ENCODE results near the gene NOC2L.
A peak's percentile ranks its signal among the peaks of the same experiment; 100 is the strongest.

NOC2L gene

DNA sequence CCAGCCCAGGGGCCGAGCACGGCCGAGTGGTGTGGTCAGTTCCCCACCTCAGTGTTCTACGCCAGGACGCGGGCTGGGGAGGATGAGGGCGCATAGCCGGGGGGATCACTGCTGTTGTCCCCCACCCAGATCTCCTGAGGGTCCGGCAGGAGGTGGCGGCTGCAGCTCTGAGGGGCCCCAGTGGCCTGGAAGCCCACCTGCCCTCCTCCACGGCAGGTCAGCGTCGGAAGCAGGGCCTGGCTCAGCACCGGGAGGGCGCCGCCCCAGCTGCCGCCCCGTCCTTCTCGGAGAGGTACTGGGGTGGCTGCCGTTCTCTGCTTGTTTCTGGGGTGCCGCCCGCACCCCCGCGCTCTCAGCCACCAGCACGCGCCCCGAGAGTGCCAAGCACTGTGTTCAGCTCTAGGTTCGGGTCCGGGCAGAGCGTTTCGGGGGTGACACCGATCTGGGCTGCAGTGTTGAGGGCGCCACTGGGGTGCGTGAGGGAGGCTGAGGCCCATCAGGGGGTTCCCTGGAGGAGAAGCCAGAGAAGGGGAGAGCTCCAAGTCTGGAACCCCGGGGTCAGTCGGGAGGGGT is 18.0 kb downstream of the NOC2L start:
- DNase-seq, result no peak

DNA sequence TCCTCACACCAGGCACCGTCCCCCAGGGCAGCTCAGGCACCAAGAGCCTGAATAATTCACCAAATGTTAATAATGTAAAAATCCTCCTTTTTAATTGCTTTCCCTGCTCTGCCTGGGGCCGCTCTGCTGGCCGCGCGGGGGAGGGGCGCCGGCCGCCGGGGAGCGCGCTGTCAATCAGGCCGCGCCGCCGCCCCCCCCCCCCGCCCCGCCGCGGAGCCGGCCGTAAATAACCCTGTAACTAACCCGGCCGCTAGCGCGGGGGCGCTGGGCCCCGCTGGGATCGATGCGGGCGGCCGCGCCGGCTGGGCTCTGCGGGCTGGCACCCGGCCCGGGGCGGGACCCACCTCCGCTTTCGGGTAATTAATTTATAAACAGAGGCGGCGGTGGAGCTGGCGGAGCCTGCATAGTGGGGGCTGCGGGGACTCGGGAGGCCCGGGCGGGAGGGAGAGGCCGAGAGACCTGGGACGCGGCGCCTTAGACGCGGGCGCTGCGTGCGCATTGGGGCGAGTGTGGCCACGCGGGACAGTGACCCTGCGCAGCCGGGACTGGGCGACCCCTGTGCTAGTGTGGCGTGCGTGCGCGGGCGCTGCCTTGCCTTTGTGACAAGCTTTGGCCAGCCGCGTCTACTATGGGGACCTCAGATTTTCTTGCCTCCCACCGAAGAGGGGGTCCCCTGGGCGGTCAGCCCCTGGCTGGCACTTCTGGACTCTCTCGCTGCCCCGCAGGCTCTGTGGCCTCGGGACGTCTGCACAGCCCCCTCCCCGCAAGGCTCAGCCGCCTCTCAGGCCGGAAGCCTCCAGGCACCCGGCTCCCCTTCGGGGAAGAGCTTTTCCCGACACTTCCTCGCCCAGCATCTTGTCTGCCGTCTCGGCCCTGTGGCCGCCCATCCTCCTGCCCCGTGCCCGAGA is 18.7 kb downstream of the NOC2L start:
- peak; percentile 78 for DNase-seq

DNA sequence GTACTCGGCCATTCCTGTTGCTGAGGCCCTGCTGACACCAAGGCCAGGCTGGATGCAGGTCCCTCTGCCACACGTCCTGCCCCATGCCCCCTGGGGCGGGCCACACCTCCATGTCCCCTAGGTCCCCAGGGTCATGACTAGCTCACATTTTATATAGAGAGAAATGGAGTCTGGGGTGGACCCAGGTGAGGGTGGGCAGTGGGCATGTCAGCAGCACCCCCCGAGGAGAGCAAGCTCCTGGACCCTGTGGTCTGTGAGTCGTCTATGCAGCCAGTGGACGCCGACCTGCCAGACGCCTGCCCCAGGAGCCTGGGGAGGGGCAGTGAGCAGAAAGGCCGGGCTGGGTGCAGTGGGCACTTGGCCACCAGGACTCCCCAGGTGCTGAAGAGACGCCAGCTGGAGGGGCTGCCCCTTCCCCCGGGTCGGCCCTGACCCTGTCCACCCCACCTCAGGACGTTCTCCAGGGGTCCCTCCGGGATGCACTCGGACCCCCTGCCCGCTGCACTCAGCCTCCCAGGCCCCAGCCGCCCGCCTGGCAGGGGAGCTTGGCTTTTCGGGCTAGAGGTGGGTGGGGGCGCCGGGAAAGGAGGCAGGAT is 19.4 kb downstream of the NOC2L start:
- no peak for DNase-seq

- DNase-seq, result no peak
Measured at GRCh38 chr1:938711-939489, 20.2 kb downstream of the NOC2L start.

DNA sequence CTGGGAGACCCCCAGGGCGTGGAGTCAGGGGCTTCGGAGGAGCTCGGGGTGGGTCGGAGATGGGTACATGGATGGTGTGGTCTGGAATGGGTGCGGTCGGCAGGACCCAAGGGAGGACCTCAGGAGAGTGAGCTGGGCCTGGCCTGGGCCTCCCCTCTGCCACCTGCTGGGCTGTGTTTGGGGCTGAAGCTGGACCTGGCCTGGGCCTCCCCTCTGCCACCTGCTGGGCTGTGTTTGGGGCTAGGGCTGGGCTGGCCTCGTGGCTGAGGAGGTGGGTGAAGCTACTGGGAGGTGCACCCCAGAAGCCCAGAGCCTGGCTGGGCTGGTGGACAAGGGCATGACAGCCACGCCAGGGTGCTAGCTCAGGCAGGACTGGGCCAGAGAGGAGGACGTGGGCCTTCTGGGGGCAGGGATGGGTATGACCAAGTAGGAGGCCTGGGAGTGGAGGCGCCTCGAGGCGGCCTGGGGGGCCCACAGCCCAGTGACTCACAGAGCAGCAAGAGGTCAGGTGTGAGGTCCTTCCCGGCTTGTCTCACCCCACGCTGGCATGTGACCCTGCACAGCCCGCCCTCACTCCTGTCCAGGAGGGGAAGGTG is 20.9 kb downstream of the NOC2L start:
- DNase-seq, result no peak

- no peak for DNase-seq
Measured at GRCh38 chr1:937521-937920, 21.5 kb downstream of the NOC2L start.

DNA sequence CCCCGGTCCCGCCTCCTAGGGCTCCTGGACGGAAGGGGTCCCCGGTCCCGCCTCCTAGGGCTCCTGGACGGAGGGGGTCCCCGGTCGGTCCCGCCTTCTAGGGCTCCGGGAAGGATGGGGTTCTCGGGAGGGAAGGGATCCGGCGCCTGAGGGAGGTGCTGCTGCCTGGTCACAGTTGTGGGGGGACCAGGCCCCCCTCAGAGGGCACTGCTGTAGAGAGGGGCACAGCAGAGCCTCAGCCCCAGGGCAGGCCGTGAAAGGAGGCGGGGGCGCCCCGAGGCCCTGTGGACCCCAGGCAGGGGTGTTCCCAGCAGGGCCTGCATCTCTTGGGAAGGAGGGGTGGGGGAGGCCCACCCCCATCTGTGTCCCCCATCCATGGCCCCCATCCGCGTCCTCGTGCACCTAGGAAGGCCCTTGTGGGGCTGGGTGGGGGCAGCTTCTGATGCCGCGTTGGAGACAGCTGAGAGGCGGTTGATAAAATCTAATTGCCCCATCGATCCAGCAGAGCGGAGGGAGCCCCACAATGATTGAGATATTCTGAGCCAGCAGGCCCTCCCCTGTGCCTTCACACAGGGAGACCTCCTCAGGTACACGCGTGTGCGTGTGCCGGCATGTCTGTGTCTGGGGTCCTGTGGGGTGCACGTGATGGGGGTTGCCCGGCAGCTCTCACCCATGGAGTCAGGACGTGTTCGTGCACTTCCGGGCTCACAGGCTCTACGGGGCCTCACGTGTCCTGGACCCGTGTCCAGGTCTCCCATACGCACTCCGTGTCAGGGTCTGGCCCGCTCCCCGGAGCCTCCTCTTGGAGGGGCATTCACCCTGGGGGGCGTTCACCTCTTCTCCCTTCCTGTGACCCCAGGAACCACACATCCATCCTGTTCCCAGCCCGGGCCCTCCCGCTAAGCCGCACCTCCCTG is 22.4 kb downstream of the NOC2L start:
- no peak for DNase-seq

DNA sequence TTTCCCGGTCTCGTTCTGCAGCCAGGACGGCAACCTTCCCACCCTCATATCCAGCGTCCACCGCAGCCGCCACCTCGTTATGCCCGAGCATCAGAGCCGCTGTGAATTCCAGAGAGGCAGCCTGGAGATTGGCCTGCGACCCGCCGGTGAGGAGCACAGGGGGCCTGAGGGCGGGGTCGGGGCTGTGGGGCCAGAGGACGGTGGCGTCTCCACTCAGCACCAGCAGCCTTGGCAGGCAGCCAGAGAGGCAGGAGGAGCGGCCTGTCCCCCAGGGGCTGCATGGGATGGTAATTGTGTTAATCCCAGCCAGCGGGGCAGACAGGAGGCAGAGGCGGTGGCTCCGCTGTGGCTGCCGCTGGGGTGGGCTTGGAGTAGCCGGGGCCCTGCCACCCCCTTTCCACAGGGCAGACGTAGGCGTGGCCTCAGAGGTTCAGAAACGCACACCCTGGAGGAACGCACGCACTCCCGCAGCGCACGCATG is 23.3 kb downstream of the NOC2L start:
- peak; percentile 83 for DNase-seq

GRCh38 chr1:934991-935750 is 23.9 kb downstream of the NOC2L start:
- DNase-seq, result no peak

- DNase-seq, result no peak
Measured at GRCh38 chr1:933603-933940, 25.5 kb downstream of the NOC2L start.

DNA sequence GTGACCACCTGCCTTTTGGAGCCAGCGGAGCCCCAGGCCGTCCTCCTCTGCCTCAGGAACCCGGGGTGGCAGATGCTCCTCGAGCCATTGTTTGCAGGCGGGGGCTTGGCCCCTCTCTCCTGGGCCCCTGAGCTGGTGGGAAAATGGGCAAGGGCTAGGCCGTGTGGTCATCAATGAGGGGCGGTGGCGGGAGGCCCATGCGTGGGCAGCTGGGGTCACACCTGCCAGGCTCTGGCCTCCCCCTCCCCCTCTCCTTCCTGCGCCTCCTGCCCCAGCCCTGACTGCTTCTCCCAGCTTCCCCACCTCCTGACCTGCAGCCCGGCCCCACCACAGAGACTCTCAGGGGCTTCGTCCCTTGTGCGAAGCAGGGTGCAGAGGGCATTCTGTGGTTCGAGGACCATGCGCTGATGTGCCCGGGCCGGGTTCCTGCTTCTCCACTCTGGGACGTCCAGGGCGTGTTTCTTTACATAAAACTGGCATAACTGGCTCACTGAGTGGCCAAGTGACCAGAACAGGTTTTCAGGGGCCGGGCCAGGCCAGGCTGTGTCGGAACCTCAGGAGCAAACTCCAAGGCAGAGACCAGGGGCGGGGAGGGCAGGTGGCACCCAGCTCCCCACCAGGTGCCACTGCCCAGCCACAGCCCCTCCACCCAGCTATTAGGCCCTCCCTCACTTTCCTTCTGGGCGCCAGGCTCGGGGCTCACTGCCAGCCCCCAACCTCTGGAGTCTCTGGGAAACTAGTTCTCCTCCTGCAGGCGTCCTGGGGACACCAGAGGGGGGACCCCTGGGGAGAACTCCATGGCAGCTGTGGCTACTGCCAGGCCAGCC is 26.1 kb downstream of the NOC2L start:
- no peak for DNase-seq

DNA sequence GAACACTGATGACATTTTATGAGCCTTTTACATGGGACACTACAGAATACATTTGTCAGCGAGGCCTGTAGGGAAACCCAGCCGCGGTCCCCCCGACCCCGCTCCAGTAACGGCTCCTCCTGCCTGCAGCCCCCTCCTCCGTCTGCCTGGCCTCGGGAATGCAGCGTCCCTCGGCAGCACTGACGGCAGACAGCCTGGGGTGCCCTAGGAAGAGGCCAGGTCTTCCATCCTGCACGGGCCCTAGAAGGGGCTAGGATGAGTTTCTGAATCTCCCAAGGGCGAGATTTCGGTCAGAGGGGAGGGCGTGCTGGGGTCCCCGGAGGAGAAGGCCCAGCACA is 26.9 kb downstream of the NOC2L start:
- no peak for DNase-seq

GRCh38 chr1:931380-932172 is 27.5 kb downstream of the NOC2L start:
- DNase-seq, result no peak

GRCh38 chr1:930633-931138 is 28.4 kb downstream of the NOC2L start:
- DNase-seq, result no peak

DNA sequence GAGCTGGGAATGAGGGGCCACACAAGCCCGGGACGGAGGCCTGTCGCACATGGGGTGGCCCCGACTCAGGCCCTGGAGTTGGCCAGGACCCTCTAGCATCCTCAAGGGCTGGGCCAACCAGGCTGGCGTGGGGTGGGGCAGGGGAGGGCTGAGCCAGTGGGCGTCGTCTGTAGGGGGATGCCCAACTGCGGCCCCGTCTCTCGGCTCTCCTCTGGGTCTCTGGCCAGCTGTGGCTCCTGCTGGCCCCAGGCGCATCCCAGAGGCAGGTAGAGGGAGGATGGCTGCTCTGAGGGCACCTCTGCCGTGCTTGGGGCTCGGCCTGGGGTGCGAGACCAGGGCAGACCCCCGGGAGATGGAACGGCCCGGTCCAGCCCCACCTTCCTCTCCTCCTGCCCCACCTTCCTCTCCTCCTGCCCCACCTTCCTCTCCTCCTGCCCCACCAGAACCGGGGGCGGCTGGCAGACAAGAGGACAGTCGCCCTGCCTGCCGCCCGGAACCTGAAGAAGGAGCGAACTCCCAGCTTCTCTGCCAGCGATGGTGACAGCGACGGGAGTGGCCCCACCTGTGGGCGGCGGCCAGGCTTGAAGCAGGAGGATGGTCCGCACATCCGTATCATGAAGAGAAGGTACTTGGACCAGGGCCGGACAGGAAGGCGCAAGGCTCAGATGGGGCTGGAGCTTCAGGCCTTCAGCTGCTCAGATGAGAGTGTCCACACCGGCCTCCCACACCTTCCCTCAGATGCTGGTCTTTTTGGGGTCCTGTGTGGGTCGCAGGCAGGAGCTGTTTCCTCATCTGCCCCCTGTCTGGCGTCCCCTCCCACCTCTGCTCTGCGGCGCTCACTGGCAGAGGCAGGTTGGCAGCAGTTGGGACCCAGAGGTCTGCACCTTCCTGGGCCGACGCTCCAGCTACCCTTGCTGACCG is 29.1 kb downstream of the NOC2L start:
- DNase-seq, result no peak

GRCh38 chr1:928825-929661 is 30.0 kb downstream of the NOC2L start:
- DNase-seq, result no peak

DNA sequence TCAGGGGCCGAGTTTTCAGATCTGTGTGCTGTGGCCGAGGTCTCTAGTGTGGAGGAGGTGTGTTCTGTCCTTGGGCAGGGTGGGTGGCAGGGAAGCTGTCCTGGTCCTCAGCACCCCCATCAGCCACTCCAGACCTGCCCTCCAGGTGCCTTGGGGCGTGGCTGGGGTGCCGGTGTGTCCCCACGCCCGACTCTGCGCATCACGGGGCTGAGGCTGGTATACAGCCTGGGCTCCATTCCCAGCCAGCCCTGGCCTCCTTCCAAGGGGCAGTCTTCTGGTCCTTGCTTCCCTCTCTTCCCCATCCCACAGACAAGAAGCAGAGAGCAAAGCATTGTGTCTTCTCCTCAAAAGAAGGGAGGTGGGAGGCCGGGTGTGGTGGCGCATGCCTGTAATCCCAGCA is 31.3 kb downstream of the NOC2L start:
- DNase-seq, result no peak
